Erythroblast (primary cell): Measurements from ENCODE around the gene LIX1L.

Experiments used
- GATA1 ChIP-seq: IDR thresholded peaks from 2 replicates; pipeline ENCODE4 v1.6.1; 2011; ENCODE audit warnings: low read depth, mild to moderate bottlenecking, control low read depth, low read length, moderate library complexity
- POLR2A ChIP-seq: IDR thresholded peaks from 2 replicates; pipeline ENCODE4 v1.6.1; 2011; ENCODE audit warnings: mild to moderate bottlenecking, low read length

DNA sequence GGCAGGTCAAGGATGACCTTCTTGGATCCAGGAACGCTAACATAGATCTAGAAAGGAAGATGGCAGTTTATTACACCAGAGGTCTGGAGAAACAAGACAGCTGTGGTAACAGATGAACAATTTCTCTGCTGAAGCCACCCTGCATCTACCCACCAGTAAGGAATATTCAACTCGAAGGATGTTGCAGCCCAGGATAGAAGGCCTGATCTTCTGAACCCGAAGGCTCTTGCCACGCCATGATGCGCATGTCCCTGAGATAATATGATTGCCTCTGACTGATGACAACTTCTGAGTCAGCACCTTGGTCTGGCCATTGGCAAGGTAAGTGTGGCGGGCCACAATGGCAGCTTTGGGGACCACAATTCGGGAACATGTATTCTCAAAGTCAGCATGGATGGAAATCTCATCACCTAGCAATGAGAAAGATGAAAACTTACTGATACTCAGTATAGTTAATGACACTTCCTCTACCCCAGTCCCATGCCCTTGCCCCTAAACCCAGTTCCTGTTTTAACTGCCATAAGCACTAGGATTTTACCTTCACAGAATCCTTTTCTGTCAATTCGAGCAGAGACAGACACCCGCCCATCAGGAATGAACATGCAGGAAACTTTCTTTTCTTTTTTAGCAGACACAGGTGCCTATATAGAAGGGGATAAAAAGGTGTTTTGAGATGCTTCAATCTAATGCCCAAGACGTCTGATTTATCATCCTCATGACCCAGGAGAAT is 36.7 kb upstream of the LIX1L start:
- peak; percentile 67 for TF ChIP-seq POLR2A
- no peak for TF ChIP-seq GATA1
